ENCODE measurements around the gene SNRPB. TPM values are rescaled to one million over a fixed set of nuclear protein-coding genes. Genes with fewer than 3 reads are reported as not detected.

Gene SNRPB
- total and polyA plus RNA-seq, 10 of the 15 experiments (the other 5 are each of a cell fraction or from before 2014, with no cell fraction given) = 15.0 to 593 (median 366) TPM

GRCh38 chr20:2485661-2486060 is 15.1 kb upstream of the SNRPB start (continued):
- TF ChIP-seq RFX5 (IDR thresholded peaks at IDR 0.05; ENCODE audit: low read depth, low read length) (no peak), PAX8 (IDR thresholded peaks at IDR 0.05) (no peak), CBFB (IDR thresholded peaks at IDR 0.05; ENCODE audit: low read depth) (no peak), RELA (IDR thresholded peaks at IDR 0.05; ENCODE audit: borderline replicate concordance, partially characterized antibody) (no peak)

DNA sequence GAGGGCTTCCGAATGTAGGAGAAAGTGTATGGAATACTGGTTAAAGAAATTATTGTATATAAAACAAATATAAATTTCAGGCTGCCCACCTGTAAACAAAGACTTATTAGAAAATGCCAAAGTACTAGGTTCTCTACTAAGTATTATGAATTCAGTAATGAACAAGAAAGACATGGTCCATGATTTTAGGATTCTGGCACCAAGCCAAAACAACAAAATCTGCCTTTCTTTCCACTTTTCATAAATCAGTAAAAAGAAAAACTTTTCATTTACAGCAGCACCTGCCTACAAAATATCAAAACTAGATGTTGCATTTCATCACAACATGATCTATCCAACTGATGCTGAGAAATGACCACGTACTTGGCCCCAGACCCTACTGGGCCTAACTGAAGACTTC is 14.5 kb upstream of the SNRPB start:
- H3K36me3 ChIP-seq (ENCODE audit: control insufficient read depth in 2 of 2, insufficient read depth in 2 of 2, low read length in 1 of 2) = peaks cover 9 to 24% of the 10 kb centered on the region in 2 experiments
- no peak for FAIRE-seq
- no peak overlapping the region for H2AFZ ChIP-seq (ENCODE audit: control insufficient read depth, low read depth, low read length)
- H3K27ac ChIP-seq (ENCODE audit: control insufficient read depth, insufficient read depth) = no peak overlapping the region
- RAD21 ChIA-PET (ENCODE audit: unreplicated experiment) = no interaction called here
- H3K4me1 ChIP-seq (ENCODE audit: control insufficient read depth, insufficient read depth, low read length) = no peaks in the 10 kb centered on the region
- no peaks in the 10 kb centered on the region for H4K20me1 ChIP-seq (ENCODE audit: control insufficient read depth, insufficient read depth)
- SMC1A ChIA-PET (ENCODE audit: uncharacterized antibody, unreplicated experiment) = no interaction called here
- H3K4me3 ChIP-seq = no peak overlapping the region
- no peaks in the 10 kb centered on the region for H3K79me2 ChIP-seq (ENCODE audit: control insufficient read depth, insufficient read depth, low read length)
- ATAC-seq = no peak
- no peaks in the 10 kb centered on the region for H3K27me3 ChIP-seq (replicated peaks in 1 of 2; ENCODE audit: control insufficient read depth in 2 of 2, insufficient read depth in 2 of 2, low read length in 1 of 2)
- WGBS (ENCODE audit: insufficient coverage, insufficient replicate concordance, low lambda C conversion rate, missing lambda C conversion rate) = 98% methylated on average over 2 of the region's 2 CpGs
- no peak for DNase-seq (ENCODE audit: low read depth, low spot score)
- CTCF ChIA-PET = no interaction called here
- no peaks in the 10 kb centered on the region for H3K9me3 ChIP-seq (replicated peaks; ENCODE audit: control insufficient read depth, insufficient read depth, low read length)
- no peak overlapping the region for H3K4me2 ChIP-seq (ENCODE audit: control insufficient read depth, insufficient read depth)
- H3K9ac ChIP-seq (ENCODE audit: control insufficient read depth, insufficient read depth, low read length) = no peak overlapping the region
- in situ Hi-C loops (cut with MboI) = no loop called here
- intact Hi-C loops (cut with micrococcal nuclease; ENCODE audit: unreplicated experiment) = no loop called here
- no TSS peak for BruUV-seq (replicated peaks)
- POLR2A ChIA-PET = no interaction called here
- TF ChIP-seq ZSCAN29 (IDR thresholded peaks at IDR 0.05) (no peak), CREM (IDR thresholded peaks at IDR 0.05; ENCODE audit: low read depth) (no peak), PAX8 (IDR thresholded peaks at IDR 0.05) (no peak), KDM1A (IDR thresholded peaks at IDR 0.05; ENCODE audit: borderline replicate concordance) (no peak), RAD51 (IDR thresholded peaks at IDR 0.05) (no peak), SIX5 (IDR thresholded peaks at IDR 0.05; ENCODE audit: low read depth, low read length, severe bottlenecking) (no peak), ZNF217 (IDR thresholded peaks at IDR 0.05) (no peak), PRDM15 (CRISPR knock-in tag; IDR thresholded peaks at IDR 0.05) (no peak), ASH2L (IDR thresholded peaks at IDR 0.05; ENCODE audit: borderline replicate concordance, low read depth) (no peak), ZNF24 (IDR thresholded peaks at IDR 0.05) (no peak), TBL1XR1 (IDR thresholded peaks at IDR 0.05; ENCODE audit: low read depth, low read length) (no peak), NRF1 (conservative IDR thresholded peaks at IDR 0.05; ENCODE audit: low read depth, low read length) (no peak), RUNX3 (IDR thresholded peaks at IDR 0.05; ENCODE audit: low read length) (no peak)
- TF ChIP-seq, protein P1, sequence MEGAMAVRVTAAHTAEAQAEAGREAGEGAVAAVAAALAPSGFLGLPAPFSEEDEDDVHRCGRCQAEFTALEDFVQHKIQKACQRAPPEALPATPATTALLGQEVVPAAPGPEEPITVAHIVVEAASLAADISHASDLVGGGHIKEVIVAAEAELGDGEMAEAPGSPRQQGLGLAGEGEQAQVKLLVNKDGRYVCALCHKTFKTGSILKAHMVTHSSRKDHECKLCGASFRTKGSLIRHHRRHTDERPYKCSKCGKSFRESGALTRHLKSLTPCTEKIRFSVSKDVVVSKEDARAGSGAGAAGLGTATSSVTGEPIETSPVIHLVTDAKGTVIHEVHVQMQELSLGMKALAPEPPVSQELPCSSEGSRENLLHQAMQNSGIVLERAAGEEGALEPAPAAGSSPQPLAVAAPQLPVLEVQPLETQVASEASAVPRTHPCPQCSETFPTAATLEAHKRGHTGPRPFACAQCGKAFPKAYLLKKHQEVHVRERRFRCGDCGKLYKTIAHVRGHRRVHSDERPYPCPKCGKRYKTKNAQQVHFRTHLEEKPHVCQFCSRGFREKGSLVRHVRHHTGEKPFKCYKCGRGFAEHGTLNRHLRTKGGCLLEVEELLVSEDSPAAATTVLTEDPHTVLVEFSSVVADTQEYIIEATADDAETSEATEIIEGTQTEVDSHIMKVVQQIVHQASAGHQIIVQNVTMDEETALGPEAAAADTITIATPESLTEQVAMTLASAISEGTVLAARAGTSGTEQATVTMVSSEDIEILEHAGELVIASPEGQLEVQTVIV (IDR thresholded peaks at IDR 0.05; ENCODE audit: borderline replicate concordance, partially characterized antibody) = no peak
- TF ChIP-seq, protein P2, sequence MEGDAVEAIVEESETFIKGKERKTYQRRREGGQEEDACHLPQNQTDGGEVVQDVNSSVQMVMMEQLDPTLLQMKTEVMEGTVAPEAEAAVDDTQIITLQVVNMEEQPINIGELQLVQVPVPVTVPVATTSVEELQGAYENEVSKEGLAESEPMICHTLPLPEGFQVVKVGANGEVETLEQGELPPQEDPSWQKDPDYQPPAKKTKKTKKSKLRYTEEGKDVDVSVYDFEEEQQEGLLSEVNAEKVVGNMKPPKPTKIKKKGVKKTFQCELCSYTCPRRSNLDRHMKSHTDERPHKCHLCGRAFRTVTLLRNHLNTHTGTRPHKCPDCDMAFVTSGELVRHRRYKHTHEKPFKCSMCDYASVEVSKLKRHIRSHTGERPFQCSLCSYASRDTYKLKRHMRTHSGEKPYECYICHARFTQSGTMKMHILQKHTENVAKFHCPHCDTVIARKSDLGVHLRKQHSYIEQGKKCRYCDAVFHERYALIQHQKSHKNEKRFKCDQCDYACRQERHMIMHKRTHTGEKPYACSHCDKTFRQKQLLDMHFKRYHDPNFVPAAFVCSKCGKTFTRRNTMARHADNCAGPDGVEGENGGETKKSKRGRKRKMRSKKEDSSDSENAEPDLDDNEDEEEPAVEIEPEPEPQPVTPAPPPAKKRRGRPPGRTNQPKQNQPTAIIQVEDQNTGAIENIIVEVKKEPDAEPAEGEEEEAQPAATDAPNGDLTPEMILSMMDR (IDR thresholded peaks at IDR 0.05 in 2 of 3, conservative IDR thresholded peaks at IDR 0.05 in 1 of 3; ENCODE audit: control insufficient read depth in 2 of 3, extremely low read depth in 1 of 3, insufficient read depth in 1 of 3, low read depth in 3 of 3, low read length in 3 of 3) = no peak
